ENCODE data around the gene PLAAT5. TPM values are rescaled to one million over a fixed set of nuclear protein-coding genes. Genes with fewer than 3 reads are reported as not detected.

Gene PLAAT5
- total RNA-seq, 1 donor from 2014 or later = 0.10 TPM

DNA sequence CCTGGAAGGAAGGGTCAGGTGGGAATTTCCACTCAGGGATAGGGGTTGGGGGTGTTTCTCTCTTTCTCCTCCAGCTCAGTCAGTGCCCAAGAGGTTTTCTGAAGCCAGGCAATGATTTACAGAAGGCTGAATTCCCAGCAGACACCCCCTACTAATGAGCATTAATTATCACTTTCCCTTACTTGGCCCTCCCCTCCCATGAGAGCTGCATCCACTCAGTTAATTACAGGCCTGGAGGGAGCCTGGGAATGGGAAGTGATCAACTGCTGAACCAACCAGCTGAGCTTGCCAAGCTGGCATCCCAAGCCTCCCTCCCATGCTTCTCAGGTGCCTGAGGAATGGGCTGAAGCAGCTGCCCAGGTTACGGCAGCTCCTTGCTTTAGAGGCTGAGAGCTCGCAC, 15.9 kb upstream of the PLAAT5 start:
- no peak overlapping the region for H3K4me3 Mint-ChIP-seq (ENCODE audit: unreplicated experiment)
- no peak overlapping the region for H3K27ac Mint-ChIP-seq (ENCODE audit: unreplicated experiment)
- H3K27me3 Mint-ChIP-seq (ENCODE audit: low read depth) = no peaks in the 10 kb centered on the region
- no peaks in the 10 kb centered on the region for H3K36me3 Mint-ChIP-seq (ENCODE audit: low read depth)
- TF ChIP-seq, protein P1, sequence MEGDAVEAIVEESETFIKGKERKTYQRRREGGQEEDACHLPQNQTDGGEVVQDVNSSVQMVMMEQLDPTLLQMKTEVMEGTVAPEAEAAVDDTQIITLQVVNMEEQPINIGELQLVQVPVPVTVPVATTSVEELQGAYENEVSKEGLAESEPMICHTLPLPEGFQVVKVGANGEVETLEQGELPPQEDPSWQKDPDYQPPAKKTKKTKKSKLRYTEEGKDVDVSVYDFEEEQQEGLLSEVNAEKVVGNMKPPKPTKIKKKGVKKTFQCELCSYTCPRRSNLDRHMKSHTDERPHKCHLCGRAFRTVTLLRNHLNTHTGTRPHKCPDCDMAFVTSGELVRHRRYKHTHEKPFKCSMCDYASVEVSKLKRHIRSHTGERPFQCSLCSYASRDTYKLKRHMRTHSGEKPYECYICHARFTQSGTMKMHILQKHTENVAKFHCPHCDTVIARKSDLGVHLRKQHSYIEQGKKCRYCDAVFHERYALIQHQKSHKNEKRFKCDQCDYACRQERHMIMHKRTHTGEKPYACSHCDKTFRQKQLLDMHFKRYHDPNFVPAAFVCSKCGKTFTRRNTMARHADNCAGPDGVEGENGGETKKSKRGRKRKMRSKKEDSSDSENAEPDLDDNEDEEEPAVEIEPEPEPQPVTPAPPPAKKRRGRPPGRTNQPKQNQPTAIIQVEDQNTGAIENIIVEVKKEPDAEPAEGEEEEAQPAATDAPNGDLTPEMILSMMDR (IDR thresholded peaks at IDR 0.05) = no peak
- peaks cover 11% of the 10 kb centered on the region for H3K4me1 Mint-ChIP-seq (ENCODE audit: low read depth)
- DNase-seq (ENCODE audit: low spot score) = no peak
- no peaks in the 10 kb centered on the region for H3K9me3 Mint-ChIP-seq (ENCODE audit: low read depth)

DNA sequence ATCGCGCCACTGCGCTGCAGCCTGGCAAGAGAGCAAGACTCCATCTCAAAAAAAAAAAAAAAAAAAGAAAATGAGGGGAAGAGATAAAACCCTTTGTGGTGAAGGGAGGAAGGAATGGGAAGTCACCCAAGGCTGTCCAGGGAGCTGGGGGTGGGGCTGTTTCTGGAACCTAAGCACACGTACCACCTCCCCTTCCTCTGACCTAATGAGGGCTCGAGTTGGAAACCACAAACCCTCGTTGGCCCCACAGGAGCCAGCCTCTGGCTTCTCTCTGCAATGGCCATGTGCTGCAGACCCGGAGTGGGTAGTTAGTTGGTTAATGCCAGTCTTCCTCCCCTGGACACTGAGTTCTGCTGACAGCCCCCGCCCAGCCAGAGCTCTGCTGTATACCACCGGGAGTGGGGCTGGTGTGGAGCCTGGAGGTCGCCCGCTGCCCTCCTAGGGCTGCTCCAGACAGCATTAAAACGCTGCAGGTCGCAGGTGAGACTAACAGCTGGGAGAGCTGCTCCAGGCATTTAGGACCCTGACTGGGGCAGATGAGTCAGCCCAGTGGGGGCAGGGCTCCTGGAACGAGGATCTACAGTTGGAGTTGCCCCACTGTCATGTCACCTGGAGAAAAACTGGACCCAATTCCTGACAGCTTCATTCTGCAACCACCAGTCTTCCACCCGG, 15.0 kb upstream of the PLAAT5 start, which contains the start of gene LGALS12:
TSS of gene LGALS12 (plus strand) at position 228 of the 672 bp plus-strand sequence. CDS start at position 603, 375 bp downstream.
- peaks cover 7% of the 10 kb centered on the region for H3K4me1 Mint-ChIP-seq (ENCODE audit: low read depth)
- no peaks in the 10 kb centered on the region for H3K27me3 Mint-ChIP-seq (ENCODE audit: low read depth)
- TF ChIP-seq, protein P1 (IDR thresholded peaks at IDR 0.05) = no peak
- no peaks in the 10 kb centered on the region for H3K9me3 Mint-ChIP-seq (ENCODE audit: low read depth)
- H3K27ac Mint-ChIP-seq (ENCODE audit: unreplicated experiment) = no peak within 1 kb of the TSS
- no peaks in the 10 kb centered on the region for H3K36me3 Mint-ChIP-seq (ENCODE audit: low read depth)
- H3K4me3 Mint-ChIP-seq (ENCODE audit: unreplicated experiment) = no peak within 1 kb of the TSS
- no peak for DNase-seq (ENCODE audit: low spot score)

DNA sequence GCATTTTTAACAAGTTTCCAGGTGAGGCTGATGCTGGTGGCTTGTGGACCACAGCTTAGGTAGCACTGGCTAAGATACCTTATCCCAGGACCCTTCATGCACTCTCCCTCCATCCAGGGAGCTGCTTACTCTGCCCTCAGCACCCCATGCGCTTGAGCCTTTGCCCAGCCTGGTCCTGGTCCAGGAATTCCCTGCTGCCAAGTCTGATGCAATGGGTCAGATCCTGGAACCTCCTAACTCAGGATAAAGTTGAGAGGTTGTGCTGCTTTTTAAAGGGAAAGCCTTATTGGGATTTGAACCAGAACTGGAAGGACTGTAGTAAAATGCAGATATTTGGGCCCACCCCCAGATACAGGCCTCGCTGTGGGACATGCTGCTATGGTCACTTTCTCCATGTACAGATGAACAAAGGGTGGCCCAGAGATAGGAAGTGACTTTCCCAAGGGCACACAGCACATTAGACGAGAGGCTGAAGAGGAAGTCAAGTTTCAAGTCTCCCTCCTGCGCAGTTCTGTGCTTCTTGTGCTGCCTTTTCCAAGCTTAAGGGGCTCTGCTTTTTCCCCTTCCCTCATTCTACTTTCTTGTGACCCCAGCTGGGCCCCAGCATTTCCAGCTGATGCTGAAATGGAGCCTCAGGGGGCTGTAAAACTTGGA, 14.1 kb upstream of the PLAAT5 start:
- DNase-seq (ENCODE audit: low spot score) = no peak
- Mint-ChIP-seq H3K4me3 (ENCODE audit: unreplicated experiment) (no peak overlapping the region), H3K9me3 (ENCODE audit: low read depth) (peaks cover 7% of the 10 kb centered on the region), H3K36me3 (ENCODE audit: low read depth) (peaks cover 5% of the 10 kb centered on the region), H3K27ac (ENCODE audit: unreplicated experiment) (no peak overlapping the region), H3K27me3 (ENCODE audit: low read depth) (no peaks in the 10 kb centered on the region), H3K4me1 (ENCODE audit: low read depth) (no peaks in the 10 kb centered on the region)
- TF ChIP-seq, protein P1 (IDR thresholded peaks at IDR 0.05) = no peak

DNA sequence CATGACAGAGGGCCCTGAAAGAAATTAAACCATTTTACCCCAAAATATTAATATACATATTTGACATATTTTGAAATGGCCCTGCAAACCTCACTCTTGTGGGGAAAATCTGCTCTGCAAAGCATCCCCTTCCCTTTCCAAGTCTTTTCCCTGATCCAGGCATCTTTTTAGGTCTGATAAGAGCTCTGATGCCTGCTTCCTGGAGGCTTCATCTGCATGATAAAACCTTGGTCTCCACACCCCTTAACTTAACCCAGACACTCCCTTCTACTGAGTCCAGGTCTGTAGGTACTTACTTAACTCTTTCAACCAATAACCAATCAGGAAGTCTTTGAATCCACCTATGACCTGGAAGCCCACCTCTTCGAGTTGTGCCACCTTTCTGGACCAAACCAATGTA, 13.1 kb upstream of the PLAAT5 start:
- H3K9me3 Mint-ChIP-seq (ENCODE audit: low read depth) = peaks cover 16% of the 10 kb centered on the region
- H3K27me3 Mint-ChIP-seq (ENCODE audit: low read depth) = no peaks in the 10 kb centered on the region
- no peak overlapping the region for H3K4me3 Mint-ChIP-seq (ENCODE audit: unreplicated experiment)
- DNase-seq (ENCODE audit: low spot score) = no peak
- H3K4me1 Mint-ChIP-seq (ENCODE audit: low read depth) = no peaks in the 10 kb centered on the region
- TF ChIP-seq, protein P1 (IDR thresholded peaks at IDR 0.05) = no peak
- H3K27ac Mint-ChIP-seq (ENCODE audit: unreplicated experiment) = no peak overlapping the region
- peaks cover 5% of the 10 kb centered on the region for H3K36me3 Mint-ChIP-seq (ENCODE audit: low read depth)

DNA sequence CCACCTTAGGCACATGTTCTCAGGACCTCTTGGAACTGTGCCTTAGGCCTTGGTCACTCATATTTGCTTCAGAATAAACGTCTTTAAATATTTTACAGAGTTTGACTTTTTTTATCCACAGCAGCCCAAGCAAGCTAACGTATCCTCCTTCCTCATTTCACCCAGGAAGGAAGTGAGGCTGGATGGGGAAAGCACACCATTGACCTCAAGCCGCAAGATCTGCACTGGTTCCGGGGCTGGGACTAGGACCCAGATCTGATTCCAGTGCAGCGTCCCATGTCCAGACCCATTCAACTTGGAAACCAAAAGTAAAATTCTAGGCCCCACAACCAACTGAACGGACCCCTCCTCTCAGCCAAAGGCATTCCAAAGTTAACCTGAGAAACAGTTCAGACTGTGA, 12.5 kb upstream of the PLAAT5 start:
- H3K27me3 Mint-ChIP-seq (ENCODE audit: low read depth) = peaks cover 3% of the 10 kb centered on the region
- no peak for DNase-seq (ENCODE audit: low spot score)
- peaks cover 19% of the 10 kb centered on the region for H3K9me3 Mint-ChIP-seq (ENCODE audit: low read depth)
- H3K4me3 Mint-ChIP-seq (ENCODE audit: unreplicated experiment) = no peak overlapping the region
- H3K4me1 Mint-ChIP-seq (ENCODE audit: low read depth) = no peaks in the 10 kb centered on the region
- H3K36me3 Mint-ChIP-seq (ENCODE audit: low read depth) = peaks cover 7% of the 10 kb centered on the region
- TF ChIP-seq, protein P1 (IDR thresholded peaks at IDR 0.05) = no peak
- H3K27ac Mint-ChIP-seq (ENCODE audit: unreplicated experiment) = no peak overlapping the region
